AG08395 (cell line): ENCODE results near the gene MARCHF9.

ENCODE experiments used
- DNase-seq: peaks from one replicate; pipeline ENCODE4 v3.0.0; 2012; ENCODE audit warnings: mixed read lengths, low spot score

MARCHF9 gene

DNA sequence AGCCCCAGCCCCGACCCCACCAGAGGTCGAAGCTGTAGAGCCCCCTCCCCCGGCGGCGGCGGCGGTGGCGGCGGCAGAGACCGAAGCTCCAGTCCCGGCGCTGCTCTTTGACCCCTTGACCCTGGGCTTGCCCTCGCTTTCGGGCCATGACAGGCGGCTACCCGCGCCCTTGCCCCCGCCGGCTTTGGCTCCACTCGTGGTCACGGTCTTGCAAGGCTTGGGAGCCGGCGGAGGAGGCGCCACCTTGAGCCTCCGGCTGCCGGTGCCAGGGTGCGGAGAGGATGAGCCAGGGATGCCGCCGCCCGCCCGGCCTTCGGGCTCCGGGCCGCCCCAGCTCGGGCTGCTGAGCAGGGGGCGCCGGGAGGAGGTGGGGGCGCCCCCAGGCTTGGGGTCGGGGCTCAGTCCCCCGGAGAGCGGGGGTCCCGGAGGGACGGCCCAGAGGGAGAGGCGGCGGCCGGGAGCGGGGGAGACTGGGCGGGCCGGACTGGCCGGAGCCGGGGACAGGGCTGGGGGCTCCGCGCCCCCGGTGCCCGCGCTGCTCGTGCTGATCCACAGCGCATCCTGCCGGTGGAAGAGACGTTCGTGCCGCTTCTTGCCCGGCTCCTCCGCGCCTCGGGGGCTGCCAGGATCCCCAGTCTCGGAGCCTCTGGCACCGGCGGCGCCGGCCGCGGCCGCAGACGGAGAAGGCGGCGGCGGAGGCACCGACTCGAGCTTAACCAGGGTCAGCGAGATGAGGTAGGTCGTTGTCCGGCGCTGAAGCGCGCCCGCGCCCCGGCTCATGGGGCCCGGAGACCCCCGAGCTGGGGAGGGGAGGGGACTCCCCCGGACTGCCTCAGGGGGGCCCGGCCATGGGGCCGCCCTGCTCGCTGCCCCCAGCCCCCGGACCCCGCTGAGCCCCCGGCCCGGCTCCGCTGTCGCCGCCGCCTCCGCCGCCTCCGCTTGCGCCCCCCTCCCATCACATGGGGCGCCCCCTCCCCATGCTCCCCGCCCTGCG lies 17.1 kb upstream of the MARCHF9 start:
- peak; percentile 34 for DNase-seq

DNA sequence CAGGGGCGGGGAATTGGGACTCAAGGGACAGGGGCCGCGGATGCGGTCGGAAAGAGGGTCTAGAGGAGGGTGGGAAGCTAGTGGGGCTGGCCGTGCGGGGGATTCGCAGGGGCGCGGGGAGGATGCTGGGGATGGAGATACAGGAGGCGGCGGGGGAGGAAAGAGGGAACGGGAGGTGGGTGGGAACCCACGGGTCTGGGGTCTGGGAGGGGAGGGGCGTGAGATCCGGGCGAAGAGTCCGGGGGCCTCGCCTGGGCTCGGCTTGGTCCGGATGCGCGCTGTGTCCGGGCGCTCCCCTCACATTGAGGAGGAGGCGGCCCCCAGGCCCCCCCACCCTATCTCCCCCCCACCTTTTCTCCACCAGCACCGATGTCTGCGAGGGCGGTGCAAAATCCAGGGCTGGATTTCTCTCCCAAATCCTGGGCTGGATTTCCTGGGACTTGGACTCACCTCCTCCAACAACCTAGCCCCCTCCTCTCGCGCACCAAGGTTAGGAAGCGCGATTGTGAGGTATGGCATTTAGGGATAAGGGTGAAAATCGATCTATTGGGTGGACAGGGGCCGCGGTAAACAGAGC lies 16.2 kb upstream of the MARCHF9 start, which contains the start of gene AGAP2:
AGAP2 (minus strand) TSS at position 82 of the 577 bp plus-strand sequence. CDS start 496 bp downstream, outside the sequence.
- no peak for DNase-seq

- DNase-seq = no peak
Observed at GRCh38 chr12:57739387-57739786, 15.5 kb upstream of the MARCHF9 start.

- DNase-seq = no peak
Observed at GRCh38 chr12:57739914-57740538, 14.9 kb upstream of the MARCHF9 start.

- no peak for DNase-seq
Observed at GRCh38 chr12:57740656-57741412, 14.1 kb upstream of the MARCHF9 start.

DNA sequence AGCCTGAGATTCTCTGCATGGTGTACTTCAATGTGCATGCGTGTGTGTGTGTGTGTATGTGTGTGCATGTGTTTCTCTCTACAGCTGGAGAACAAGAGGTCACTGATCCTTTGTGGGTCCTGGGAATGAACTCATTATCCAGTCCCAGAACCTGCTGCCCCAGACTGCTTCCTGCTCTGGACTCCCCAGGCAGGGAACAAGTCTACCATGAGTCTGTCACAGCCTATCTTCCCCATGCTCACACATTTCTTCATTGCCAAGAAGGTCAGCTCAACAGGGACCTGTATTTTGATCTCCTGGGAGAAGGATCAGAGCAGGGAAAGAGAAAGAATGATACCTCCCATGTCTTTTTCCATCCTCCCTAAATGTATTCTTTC lies 13.5 kb upstream of the MARCHF9 start:
- no peak for DNase-seq

GRCh38 chr12:57741844-57742738 lies 12.8 kb upstream of the MARCHF9 start:
- DNase-seq = no peak

DNA sequence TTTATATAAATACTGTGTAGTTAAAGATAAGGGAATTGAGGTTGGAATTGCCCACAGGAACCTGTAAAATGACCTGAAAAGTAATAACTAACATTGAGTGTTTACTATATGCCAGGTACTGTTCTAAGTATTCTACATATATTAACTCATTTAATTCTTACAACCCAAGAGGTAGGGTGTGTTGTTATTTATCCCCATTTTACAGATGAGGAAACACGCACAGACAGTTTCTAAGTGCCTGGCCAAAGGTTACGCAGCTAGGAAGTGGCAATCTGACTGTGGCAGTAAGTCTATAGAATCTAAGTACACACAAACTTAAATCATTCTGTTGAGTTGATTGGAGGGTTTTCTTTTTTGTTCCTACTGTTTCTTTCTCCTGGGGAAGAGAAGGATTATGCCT lies 11.1 kb upstream of the MARCHF9 start:
- no peak for DNase-seq

GRCh38 chr12:57744194-57744776 lies 10.6 kb upstream of the MARCHF9 start:
- peak; percentile 74 for DNase-seq

GRCh38 chr12:57744777-57745484 lies 10.0 kb upstream of the MARCHF9 start, which contains the start of gene TSPAN31:
TSS of gene TSPAN31 (plus strand) at chr12:57745039. CDS start at chr12:57745155, 116 bp downstream.
- peak; percentile 97 for DNase-seq

GRCh38 chr12:57745485-57745881 lies 9.4 kb upstream of the MARCHF9 start:
- DNase-seq = no peak

GRCh38 chr12:57746025-57746424 lies 8.9 kb upstream of the MARCHF9 start:
- no peak for DNase-seq

GRCh38 chr12:57749061-57749460 lies 5.8 kb upstream of the MARCHF9 start:
- no peak for DNase-seq

DNA sequence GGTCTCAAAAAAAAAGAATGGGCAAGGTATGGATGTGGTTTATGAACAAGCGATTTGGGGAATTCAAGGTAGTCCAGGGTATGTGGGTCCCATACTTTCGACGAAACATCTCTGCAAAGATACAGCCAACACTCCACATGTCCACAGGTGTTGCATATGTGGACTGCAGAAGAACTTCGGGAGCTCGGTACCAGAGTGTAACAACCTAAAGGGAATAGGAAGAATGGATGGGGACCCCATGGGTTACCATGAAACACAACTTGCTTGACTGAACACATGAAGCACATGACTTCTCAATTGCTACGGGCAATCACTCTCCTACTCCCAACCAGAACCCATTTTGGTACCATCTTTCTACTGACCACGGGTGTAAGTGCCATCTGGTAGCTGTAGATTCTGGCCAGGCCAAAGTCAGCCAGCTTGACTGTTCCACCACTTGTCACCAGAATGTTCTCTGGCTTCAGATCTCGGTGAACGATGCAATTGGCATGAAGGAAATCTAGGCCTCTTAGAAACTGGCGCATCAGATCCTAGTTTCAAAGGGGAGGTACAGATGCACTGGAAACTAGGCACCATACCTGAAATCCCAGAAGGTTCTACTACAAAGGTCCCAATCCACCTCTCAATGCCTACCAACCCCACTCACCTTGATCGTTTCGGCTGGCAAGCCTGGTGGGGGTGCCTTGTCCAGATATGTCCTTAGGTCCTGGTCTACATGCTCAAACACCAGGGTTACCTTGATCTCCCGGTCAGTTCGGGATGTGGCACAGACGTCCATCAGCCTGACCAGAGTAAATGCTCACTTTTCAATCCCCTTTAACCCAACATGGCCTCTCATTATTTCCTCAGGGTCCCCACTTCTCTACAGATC lies 4.1 kb upstream of the MARCHF9 start:
- no peak for DNase-seq

DNA sequence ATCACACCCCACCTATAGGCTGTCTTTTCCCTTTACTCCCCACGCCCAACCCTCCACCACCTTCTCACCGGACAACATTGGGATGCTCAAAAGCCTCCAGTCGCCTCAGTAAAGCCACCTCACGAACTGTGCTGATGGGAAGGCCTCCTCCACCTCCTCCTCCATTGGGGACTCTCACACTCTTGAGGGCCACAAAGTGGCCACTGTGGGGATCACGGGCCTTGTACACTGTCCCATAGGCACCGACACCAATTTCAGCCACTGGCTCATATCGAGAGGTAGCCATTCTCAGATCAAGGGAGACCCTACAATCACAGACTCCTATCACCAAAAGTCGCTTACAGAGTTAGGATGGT lies 3.5 kb upstream of the MARCHF9 start:
- no peak for DNase-seq

- peak; percentile 99 for DNase-seq
Observed at GRCh38 chr12:57751788-57752667, 2.9 kb upstream of the MARCHF9 start, which contains the start of gene CDK4. TSS of gene CDK4 (minus strand) at chr12:57752310. CDS start at chr12:57751717, 593 bp downstream.

DNA sequence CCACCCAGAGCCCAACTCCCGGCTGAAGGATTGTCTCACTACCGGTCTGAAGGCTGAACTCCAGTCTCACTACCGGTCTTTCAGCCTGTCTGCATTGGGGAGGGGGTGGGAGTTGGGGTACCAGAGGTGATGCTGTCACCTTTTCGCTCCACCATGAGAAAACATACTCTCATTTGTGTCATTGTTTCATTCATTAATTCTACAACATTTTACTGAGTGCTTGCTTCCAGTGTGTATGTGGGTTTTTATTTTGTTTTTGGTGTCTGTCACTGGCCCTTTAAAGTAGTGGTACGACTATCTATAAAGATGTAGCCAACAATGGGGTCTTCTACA lies 2.3 kb upstream of the MARCHF9 start:
- no peak for DNase-seq

- no peak for DNase-seq
Observed at GRCh38 chr12:57753756-57754337, 1.1 kb upstream of the MARCHF9 start.
